Pancreas (tissue), 10 donors: ENCODE measurements around the gene RASGRP2. TPM values are rescaled to one million over a fixed set of nuclear protein-coding genes. Genes with fewer than 3 reads are reported as not detected.

Experiments
- ATAC-seq, 4 donors: fragments of 200-7000 bp; cut with Tn5 transposase; one replicate each; pipeline versions ENCODE4 v1.8.0 to v1.9.1; 2020; ENCODE audit warnings: mild to moderate bottlenecking in 4 of 4, moderate library complexity in 4 of 4
- DNase-seq, 6 donors: peaks; one replicate each; pipeline ENCODE4 v3.0.0-alpha.2; 2020
- FAIRE-seq: peaks from 2 replicates; lab custom pipeline; 2012; peaks lifted over from hg19 to GRCh38; lab: Jason Lieb, UNC
- H3K27ac ChIP-seq, 4 donors: fragments of 200-600 bp; sonication (generic); 1 replicate in 3 of 4; 2 replicates in 1 of 4; pipeline versions ENCODE4 v1.5.0 to v1.8.0; 2020
- H3K27me3 ChIP-seq, 4 donors: fragments of 200-600 bp; one replicate each; pipeline ENCODE4 v1.8.0; 2021
- H3K36me3 ChIP-seq, 3 donors: fragments of 200-600 bp; sonication (generic) in 1 of 3; one replicate each; pipeline versions ENCODE4 v1.5.0 to v1.8.0; 2020 to 2021
- H3K4me1 ChIP-seq, 3 donors: fragments of 200-600 bp; one replicate each; pipeline ENCODE4 v1.8.0; 2021
- H3K4me3 ChIP-seq, 4 donors: fragments of 200-600 bp; sonication (generic) in 2 of 4; one replicate each; pipeline versions ENCODE4 v1.5.0 to v1.8.0; 2020 to 2021
- H3K9me3 ChIP-seq, 4 donors: fragments of 200-600 bp; one replicate each; pipeline ENCODE4 v1.8.0; 2021
- WGBS, 2 donors: extraction: QIAGEN DNeasy Blood & Tissue Kit; methylation state at CpG; one replicate each; pipeline ENCODE4 v1.1.7; 2013; 5-methylcytosine and 5-hydroxymethylcytosine counted together
- intact Hi-C, 3 donors: fragments of 100-400 bp; cut with DNase I; formaldehyde crosslinking; loops; one replicate each; pipeline versions ENCODE4 v1.11.1 to v1.14.2; 2022
- polyA plus RNA-seq, 2 donors: library from polyadenylated mRNA; stranded (reverse); fragments of 200-250 nt; gene quantifications; one replicate each; pipeline ENCODE4 v1.2.3, GENCODE V29; 2013
- total RNA-seq, 6 donors: library from RNA; stranded (reverse); fragmentation: NEBNext Ultra II Directional in 4 of 6; extraction: Animal tissue kit (Norgen Biotek cat#: 25700) in 4 of 6; gene quantifications; one replicate each; pipeline versions ENCODE4 v1.2.1 to v1.2.4, GENCODE V29; 2021 to 2023
- TF ChIP-seq, protein P1 (sequence below), 4 donors: fragments of 200-600 bp; sonication (generic) in 3 of 4; IDR thresholded peaks; one replicate each; pipeline versions ENCODE4 v1.5.0 to v1.8.0; 2021; ENCODE audit warnings: antibody characterized with exemption in 4 of 4
- donor health status: healthy with polysubstance abuse.
- donor health status: DM: no; HTN: no; CAD: no; lungs with moderate emphysema.
- donor health status: DM: no; HTN: no; CAD: no.
- donor health status: control.
- donor health status: control.
- donor health status: Bipolar disorder and iron deficiency.
- donor health status: DM: yes; HTN: yes; CAD: no.
- donor health status: DM: no; HTN: no; CAD: no.
- donor health status: DM: no; HTN: no; CAD: no.
- donor health status: DM: yes; HTN: yes; CAD: no.

RASGRP2 gene
- total and polyA plus RNA-seq, 8 donors: 0.91 to 12.4 (median 2.4) TPM

DNA sequence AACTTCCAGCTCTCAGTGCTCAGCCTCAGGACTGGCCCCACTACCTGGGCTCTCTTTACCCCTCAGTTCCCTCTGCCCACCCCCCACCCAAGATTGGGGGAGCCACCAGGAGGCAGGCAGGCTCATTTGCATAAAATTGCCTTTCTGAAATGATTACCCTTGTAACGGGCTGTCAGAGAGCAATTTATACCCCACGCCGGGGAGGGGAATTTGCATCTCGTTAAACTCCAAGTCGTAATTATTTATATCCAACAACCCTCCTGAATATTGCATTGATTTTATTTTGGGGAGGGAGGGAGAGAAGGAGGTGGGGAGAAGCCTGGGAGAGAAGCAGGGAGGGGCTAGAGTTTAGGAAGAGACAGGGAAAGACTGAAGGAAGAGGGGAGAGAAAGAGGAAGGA, 29.3 kb downstream of the RASGRP2 start:
- TF ChIP-seq, protein P1, sequence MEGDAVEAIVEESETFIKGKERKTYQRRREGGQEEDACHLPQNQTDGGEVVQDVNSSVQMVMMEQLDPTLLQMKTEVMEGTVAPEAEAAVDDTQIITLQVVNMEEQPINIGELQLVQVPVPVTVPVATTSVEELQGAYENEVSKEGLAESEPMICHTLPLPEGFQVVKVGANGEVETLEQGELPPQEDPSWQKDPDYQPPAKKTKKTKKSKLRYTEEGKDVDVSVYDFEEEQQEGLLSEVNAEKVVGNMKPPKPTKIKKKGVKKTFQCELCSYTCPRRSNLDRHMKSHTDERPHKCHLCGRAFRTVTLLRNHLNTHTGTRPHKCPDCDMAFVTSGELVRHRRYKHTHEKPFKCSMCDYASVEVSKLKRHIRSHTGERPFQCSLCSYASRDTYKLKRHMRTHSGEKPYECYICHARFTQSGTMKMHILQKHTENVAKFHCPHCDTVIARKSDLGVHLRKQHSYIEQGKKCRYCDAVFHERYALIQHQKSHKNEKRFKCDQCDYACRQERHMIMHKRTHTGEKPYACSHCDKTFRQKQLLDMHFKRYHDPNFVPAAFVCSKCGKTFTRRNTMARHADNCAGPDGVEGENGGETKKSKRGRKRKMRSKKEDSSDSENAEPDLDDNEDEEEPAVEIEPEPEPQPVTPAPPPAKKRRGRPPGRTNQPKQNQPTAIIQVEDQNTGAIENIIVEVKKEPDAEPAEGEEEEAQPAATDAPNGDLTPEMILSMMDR (IDR thresholded peaks at IDR 0.05): no peak
- Histone ChIP-seq H3K4me3 (no peak overlapping the region), H3K36me3 (no peaks in the 10 kb centered on the region), H3K4me1 (no peaks in the 10 kb centered on the region), H3K27ac (no peak overlapping the region), H3K9me3 (no peaks in the 10 kb centered on the region), H3K27me3 (peaks cover 0 to 28% (median 5%) of the 10 kb centered on the region in 4 donors)
- intact Hi-C loops: no loop called here
- FAIRE-seq (no peak), DNase-seq (no peak), ATAC-seq (no peak)
- WGBS, 2 donors: 39 to 55% methylated on average over 5 of the region's 5 CpGs

DNA sequence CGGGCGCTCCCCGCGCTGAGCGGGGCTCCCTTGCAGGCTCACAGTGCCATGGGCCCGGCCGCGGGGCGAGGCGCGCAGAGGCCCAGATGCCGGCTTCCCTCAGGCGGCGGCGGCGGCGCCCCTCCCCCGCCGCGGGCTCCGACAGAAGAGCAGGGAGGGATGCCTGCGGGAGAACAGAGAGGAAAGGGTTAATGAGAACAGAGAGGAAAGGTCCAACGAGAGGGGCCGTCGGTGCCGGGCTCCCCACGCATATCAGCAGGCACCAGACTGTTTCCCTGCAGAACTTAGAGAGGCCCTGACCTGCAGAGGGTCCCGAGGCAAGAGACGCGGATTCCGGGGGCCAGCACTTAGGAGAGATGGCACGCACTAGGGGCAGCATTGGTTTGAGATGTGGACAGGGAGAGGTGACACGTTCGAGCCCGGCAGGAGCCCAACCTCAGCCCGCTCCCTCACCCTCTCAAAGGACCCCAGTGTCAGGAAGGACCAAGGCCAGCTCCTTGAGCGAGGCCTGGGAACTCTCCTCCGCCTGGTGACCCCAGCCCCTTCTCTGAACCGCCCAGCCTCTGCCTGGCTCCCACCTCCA, 30.1 kb downstream of the RASGRP2 start:
- TF ChIP-seq, protein P1 (IDR thresholded peaks at IDR 0.05): no peak
- Histone ChIP-seq H3K9me3 (no peaks in the 10 kb centered on the region), H3K4me3 (no peak overlapping the region), H3K27ac (no peak overlapping the region), H3K27me3 (peaks cover 0 to 32% (median 5%) of the 10 kb centered on the region in 4 donors), H3K36me3 (no peaks in the 10 kb centered on the region), H3K4me1 (no peaks in the 10 kb centered on the region)
- intact Hi-C loops: no loop called here
- FAIRE-seq: no peak
- DNase-seq: no peak
- ATAC-seq: no peak
- WGBS, 2 donors: 10% methylated on average over 23 to 39 of the region's 39 CpGs

DNA sequence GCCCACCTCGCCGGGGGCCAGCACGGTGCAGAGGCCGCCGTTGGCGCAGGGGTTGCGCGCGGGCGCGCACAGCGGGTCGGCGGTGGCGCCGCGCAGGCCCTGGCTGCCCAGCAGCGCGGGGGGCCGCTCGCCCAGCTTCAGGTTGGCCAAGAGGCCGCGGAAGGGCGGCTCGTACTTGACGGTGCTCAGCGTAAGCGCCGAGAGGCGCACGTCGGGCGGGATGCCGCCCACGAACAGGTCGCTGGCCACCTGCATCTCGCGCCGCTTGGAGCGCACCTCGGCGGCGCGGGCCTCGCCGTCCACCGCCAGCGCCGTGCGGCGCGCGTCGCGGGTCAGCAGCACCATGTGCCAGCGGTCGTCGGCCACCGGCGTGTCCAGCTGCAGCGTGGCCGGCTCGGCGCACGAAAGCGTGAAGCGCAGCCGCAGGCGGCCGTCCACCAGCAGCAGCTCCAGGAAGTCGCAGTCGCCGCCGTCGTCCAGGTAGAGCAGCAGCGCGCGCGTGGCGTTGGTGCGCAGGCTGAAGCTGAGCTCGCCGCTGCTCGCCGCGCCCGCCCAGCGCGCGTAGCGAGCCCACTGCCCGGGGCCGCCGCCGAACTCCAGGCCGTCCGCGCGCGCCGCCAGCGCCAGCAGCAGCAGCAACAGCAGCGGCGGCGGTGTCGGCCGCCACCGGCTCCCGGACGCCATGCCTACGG, 30.8 kb downstream of the RASGRP2 start:
- WGBS, 2 donors: 3% methylated on average over 38 to 111 of the region's 111 CpGs
- H3K9me3 ChIP-seq: no peaks in the 10 kb centered on the region
- H3K36me3 ChIP-seq: no peaks in the 10 kb centered on the region
- TF ChIP-seq, protein P1 (IDR thresholded peaks at IDR 0.05): no peak
- peaks cover 0 to 33% (median 5%) of the 10 kb centered on the region in 4 donors for H3K27me3 ChIP-seq
- intact Hi-C loops: no loop called here
- no peak overlapping the region for H3K4me3 ChIP-seq
- ATAC-seq: peak; percentile 29 to 92 (median 80)
- no peak overlapping the region for H3K27ac ChIP-seq
- no peak for FAIRE-seq
- DNase-seq: peak in 3 of 6 donors; percentile 28 to 82 (median 50)
- H3K4me1 ChIP-seq: no peaks in the 10 kb centered on the region

DNA sequence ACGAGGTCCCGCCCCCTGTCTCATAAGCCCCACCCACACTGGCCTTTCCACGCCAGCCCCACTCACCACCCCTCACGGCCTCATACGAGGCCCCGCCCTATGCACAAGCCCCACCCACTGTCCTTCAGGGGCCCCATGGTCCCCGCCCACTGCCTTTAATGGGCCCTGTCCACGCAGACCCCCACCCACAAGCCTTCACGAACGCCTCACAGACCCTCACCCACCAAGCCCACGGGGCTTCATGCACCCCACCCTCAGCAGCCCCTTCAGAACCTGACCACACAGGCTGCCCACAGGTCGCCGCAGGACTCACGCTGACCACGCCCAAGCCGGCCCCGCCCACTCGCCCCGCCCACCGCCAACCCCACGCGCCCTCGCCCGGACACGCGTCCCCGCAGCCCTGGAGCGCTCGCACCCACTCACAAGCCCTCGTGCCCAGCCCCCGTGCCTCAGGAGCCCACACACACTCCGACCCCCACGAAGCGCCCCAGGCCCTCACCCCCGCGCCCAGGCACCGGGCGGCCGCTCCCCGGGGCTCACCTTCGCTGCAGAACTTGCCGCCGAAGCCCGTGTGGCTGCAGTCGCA, 31.4 kb downstream of the RASGRP2 start:
- DNase-seq: peak in 1 of 6 donors; percentile 75
- peaks cover 0 to 33% (median 5%) of the 10 kb centered on the region in 4 donors for H3K27me3 ChIP-seq

More for the DNA sequence above, 31.4 kb downstream of the RASGRP2 start:
- Histone ChIP-seq H3K9me3 (no peaks in the 10 kb centered on the region), H3K27ac (no peak overlapping the region), H3K4me1 (no peaks in the 10 kb centered on the region), H3K36me3 (no peaks in the 10 kb centered on the region), H3K4me3 (no peak overlapping the region)
- intact Hi-C loops: no loop called here
- WGBS, 2 donors: 9 to 10% methylated on average over 31 to 45 of the region's 45 CpGs
- TF ChIP-seq, protein P1 (IDR thresholded peaks at IDR 0.05): no peak
- no peak for FAIRE-seq
- ATAC-seq: no peak
